ENCODE data around the gene YTHDF2.

The YTHDF2 gene

DNA sequence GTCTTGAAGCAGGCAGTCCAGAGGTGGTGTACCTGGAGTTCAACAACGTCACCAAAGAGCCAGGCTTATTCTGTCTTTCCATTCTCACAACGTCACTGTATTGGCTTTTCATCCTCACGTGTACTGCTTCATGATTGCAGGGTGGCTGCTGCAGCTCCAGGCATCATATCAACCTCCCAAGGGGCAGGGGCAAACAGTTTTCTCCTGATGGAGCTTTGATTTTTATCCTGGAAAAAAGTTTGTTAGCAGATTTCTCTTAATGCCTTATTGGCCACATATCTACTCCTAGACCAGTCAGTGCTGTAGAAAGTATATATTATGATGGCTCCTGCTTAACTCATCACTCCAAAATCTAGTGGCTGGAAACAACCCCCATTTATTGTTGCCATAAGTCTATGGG is 66.9 kb downstream of the YTHDF2 start:
- no peak for DNase-seq

DNA sequence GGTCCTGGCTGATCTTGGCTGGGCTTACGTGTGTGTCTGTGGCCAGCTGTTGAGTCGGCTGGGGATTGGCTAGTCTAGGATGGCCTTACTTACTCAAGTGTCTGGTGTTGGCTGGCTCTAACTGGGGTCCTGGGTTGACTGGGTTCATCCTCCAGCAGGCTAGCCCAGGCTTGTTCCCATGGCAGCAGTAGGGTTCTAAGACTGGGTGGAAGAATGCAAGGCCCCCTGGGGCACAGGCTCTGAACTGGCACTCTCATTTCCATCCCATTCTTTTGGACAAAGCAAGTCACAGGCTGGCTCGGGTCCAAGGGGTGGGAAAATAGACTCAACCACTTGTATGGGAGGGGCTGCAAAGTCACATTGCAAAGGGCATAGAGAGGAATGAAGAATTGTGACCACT is 67.3 kb downstream of the YTHDF2 start:
- DNase-seq = no peak

DNA sequence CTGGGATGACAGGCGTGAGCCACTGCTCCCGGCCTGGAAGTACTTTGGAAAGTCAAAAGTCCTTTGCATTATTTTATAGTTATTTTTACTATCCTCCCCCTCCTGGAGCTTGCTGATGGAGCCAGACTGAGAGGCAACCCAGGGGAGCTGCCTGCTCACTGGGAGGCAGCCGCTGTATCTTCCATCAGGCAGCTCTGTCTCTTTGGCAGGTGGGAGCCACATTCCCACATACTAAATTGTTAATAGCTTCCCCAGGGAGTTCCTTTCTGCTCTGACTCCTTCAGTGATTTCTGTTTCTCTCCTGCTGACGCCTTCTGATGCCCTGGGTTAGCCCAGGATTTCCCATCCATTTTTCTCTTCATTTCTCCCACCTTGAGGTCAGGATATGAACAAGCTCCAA is 70.3 kb downstream of the YTHDF2 start:
- no peak for DNase-seq

DNA sequence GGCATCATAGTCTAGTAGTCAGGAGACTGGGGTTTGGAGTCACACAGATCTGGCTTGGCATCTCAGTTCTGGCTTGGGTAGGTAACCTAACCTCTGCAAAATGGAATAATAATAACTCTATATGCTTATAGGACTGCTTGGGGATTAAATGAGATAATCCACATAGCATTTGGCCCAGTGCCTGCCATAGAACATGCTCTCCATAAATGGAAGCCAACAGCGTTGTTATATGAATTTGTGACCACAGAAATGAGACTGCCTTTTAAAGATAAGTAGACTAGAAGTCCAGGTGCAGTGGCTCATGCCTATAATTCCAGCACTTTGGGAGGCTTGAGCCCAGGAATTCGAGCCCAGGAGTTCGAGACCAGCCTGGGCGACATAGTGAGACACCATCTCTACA is 71.2 kb downstream of the YTHDF2 start:
- DNase-seq = no peak

DNA sequence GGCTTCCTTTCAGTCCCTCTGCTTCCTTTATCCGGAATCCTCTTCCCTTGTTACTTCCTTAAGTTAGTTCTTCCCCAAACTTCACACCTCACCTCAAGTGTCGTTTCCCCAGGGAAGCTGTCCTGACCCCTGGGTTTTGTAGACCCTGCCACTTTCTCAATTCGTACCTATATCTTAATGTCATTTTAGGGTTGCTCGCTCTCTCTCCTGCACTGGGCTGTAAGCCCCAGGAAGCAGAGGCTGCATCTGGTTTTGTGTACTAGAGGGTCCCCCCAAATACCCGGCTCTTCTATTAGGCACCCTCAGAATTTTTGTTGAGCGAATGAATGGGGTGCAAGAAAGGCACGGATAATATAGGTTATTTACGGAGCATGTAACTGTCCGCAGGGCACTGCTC is 74.6 kb downstream of the YTHDF2 start:
- no peak for DNase-seq

DNA sequence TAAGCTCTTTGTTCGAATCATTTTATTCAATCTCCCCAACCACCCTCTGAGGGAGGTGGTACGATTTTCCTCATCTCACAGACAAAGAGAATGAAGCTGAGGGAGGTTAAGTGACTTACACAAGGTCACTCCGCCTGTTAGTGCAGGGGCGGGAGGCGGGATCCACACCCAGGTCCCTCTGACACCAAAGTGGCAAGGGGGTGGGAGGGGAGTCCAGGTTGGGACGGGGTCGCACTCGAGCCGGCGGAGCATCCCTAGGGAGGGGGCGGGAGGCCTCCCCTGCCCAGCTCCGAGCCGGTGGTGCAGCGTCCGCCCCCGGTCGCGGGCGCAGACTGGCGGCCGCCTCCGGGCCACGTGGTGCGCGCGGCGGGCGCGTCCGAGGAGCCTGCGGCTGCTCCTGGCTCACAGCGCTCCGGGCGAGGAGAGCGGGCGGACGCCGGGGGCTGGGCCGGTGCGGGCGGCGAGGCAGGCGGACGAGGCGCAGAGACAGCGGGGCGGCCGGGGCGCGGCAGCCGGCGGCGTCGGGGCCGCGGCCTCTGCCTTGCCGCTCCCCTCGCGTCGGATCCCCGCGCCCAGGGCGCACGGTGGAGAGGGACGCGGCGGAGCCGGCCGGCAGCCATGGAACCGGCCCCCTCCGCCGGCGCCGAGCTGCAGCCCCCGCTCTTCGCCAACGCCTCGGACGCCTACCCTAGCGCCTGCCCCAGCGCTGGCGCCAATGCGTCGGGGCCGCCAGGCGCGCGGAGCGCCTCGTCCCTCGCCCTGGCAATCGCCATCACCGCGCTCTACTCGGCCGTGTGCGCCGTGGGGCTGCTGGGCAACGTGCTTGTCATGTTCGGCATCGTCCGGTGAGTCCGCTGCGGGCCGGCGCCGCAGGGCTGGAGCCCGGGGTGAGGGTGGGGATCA is 75.3 kb downstream of the YTHDF2 start, which contains the start of gene OPRD1:
OPRD1 (plus strand) TSS at position 405 of the 903 bp plus-strand sequence; CDS start at position 619, 214 bp downstream.
- no peak for DNase-seq

DNA sequence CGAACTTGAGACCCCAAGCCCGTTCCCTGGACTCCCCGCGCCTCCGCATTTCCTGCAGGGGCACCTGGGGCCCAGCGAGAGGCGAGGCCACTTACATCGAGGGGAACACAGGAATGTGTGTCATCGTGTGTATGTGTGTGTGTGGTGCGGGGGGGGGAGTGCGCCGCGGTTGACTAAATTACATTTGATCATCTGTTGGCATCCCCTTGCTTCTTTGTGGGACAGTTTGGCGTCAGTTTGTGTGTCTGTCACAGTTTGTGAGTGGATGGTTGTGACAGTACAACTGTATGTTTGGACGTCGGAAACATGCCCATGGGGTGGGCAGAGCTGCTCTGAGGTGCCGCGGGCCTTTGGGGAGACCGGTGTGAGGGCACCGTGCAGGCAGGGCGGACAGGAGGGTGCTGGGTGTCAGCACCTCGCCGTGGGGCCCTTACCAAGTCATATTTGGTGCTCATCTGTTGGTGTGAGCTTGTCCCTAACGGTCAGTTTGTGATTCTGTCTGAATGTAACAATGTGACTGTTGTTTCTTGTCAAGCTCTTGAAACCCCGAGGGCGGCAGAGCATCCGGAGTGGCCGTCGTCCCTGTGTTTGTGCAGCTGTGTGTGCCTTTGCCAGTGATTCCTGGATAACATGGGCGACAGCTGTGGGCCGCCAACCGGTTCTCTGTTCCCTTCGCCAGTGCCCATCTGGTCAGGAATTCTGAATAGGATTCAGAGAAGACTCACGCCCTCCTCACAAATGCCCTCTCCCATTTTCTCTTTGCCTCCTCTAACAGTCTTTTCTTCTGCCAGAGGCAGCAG is 76.1 kb downstream of the YTHDF2 start:
- DNase-seq = no peak

DNA sequence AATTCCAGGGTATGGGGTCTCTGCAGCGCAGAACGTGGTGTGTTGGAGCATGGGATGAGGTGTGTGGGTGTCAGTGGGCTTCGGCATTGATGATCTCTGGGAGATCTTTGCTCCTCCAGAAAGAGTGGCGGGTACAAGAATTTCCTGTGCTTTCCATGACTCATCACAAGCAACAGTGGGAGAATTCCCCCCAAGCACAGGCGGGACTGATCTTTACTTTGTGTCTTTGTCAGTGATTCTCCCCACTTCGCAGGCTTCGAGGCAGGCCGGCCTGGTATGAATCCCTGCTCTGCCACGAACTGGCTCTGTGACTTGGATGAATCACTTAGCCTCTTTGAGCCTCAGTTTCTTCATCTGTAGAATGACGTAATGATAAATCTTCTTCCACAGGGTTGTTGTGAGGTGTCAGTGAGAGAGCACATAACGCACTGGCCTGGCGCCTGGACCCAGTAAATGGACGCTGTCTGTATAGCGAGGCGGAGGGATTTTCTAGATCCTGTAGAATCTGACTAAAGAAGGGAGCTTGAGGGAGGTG is 77.3 kb downstream of the YTHDF2 start:
- no peak for DNase-seq

DNA sequence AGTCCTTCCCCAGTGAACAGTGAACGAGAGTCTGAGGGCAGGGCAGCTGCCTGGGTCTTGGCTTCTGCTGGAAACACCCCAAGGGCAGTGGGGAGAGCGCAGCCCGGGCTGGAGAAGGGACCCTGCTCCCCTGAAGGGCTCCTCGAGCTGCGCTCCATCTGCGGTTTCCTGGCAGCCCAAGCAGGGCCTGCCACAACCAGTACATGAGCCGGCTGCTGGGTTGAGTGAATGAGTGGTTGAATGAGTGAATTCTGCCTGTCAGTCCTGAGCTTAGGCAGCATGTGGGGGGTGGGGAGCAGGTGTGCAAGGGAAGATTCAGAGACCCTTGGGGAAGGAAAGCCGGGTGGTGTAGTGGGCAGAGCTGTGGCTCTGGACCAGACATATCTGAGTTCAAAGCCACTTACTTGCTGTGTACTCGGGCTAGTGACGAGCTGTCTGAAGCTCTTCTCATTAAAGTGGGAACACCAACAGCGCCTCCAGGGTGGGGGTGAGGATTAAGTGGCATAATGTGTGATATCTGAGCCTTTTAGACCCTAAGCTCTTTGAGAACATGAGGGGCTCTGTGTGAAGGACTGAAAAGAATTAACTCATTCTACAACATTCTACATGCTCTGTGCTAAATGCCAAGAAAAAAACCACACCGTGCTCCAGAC is 78.9 kb downstream of the YTHDF2 start:
- no peak for DNase-seq

DNA sequence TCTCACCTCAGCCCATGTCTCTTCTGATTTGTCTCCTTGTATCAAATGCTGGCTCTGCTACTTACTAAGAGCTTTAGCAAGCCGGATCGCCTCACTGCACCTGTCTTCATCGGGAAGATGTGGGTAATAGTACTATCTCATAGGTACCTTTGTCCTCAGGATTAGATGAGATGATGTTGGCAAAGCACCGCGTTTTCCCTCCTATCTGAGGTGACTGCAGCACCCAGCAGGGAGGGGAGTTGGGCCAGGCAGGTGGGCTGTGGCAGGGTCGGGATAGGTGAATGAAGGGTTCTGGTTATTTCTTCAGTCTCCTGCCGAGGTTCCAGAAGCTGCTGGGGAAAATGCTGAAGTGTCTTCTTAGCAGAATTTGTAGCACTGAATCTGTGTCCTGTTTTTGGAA is 80.4 kb downstream of the YTHDF2 start:
- DNase-seq = no peak

DNA sequence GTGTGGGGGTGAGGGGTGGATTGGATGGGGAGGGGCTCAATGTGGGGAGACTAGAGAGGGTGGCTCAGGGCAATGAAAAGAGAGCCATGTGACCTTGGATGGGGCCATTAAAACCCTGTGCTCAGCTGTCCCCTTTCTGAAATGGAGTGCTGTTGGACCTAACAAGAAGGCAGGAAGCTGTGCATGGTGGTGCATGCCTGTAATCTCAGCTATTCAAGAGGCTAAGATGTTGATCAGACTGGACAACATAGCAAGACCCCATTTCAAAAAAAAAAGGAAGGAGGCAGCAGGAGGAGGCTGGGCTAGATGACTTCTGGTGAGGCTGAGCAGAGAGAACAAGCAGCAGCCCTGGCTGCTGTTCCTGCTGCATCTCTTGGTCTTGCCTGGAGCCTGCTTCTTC is 82.3 kb downstream of the YTHDF2 start:
- no peak for DNase-seq
